Measurements from ENCODE around the gene MDH1.
"Not testable (repeated sequence)": the region's sequence is repeated elsewhere in the genome, so short reads cannot be mapped to it uniquely, and the experiment has no call there.

Gene MDH1

DNA sequence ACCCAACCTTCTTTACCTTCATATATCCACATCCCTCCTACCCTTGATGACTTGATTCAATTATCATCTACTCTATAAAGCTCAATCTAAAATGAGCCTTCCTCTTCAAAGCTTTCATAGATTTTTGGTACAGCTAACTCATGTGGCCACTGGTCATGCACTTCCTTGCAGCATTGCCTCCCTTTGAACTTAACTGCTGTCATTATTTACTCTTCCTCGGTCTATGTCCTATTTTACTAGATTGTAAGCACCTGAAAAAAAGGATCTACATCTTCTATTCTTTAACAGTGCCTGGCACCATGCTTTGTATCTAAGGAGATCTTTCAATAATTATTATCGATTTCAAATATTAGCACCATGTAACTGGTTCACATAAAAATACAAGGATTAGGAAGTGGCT is 30.6 kb downstream of the MDH1 start:
- DNase-seq, result no peak
- in situ Hi-C loops (cut with HindIII; ENCODE audit: low pct_ligation_motif_present, low pct_unique_long_range_greater_than_20kb, low sequenced_read_pairs), result no loop called here

DNA sequence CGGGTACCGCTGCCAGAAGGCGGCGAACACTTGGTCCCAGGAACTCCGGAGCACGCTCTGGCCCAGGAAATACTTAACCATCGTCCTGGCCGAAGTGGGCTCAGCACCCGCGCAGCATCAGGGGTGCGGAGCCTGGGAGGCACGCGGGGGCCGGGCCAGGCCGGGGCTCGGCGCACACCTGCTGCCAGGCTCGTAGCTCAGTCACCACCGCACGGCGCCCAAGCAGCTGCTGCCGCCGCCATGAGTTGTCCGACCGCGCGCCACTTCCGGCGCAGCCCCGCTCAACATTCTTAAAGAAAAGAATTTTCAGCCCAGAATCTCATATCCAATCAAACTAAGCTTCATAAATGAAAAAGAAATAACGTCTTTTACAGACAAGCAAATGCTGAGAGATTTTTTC is 34.0 kb downstream of the MDH1 start:
- in situ Hi-C loops (cut with HindIII; ENCODE audit: low pct_ligation_motif_present, low pct_unique_long_range_greater_than_20kb, low sequenced_read_pairs), result no loop called here
- no peak for DNase-seq

- in situ Hi-C loops (cut with HindIII; ENCODE audit: low pct_ligation_motif_present, low pct_unique_long_range_greater_than_20kb, low sequenced_read_pairs); DNase-seq: not testable (repeated sequence)
Measured at GRCh38 chr2:63623763-63624162, 35.0 kb downstream of the MDH1 start.

- no peak for DNase-seq
- in situ Hi-C loops (cut with HindIII; ENCODE audit: low pct_ligation_motif_present, low pct_unique_long_range_greater_than_20kb, low sequenced_read_pairs), result no loop called here
Measured at GRCh38 chr2:63627866-63628265, 39.1 kb downstream of the MDH1 start.

DNA sequence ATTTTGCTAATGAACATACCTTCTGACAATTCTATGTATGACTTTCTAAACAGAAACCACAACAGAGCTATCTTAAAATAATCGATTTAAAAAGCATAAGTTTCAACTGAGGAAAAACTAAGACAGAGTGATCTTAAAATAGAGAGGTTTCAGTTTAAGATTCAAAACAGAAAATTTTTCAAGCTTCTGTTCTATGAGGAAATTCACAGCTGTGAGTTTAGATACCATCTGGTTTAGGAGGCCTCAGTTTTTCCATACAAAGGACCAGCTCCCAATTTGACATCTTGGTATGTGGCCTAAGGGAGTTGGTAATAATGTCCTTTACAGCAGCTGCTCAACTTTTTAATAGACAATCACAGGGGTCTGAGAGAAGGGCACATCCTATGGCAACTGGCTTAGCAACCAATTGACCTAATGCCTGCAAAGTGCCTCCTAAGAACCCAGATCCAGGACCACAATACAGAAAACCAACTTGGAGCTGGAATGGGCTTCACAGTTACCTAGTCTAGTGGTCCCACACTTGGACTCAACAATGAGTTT is 39.7 kb downstream of the MDH1 start:
- no peak for DNase-seq
- in situ Hi-C loops (cut with HindIII; ENCODE audit: low pct_ligation_motif_present, low pct_unique_long_range_greater_than_20kb, low sequenced_read_pairs), result no loop called here

- in situ Hi-C loops (cut with HindIII; ENCODE audit: low pct_ligation_motif_present, low pct_unique_long_range_greater_than_20kb, low sequenced_read_pairs), result no loop called here
- DNase-seq, result no peak
Measured at GRCh38 chr2:63631501-63631900, 42.7 kb downstream of the MDH1 start.

GRCh38 chr2:63632382-63632781 is 43.6 kb downstream of the MDH1 start:
- in situ Hi-C loops (cut with HindIII; ENCODE audit: low pct_ligation_motif_present, low pct_unique_long_range_greater_than_20kb, low sequenced_read_pairs), result no loop called here
- no peak for DNase-seq

GRCh38 chr2:63639344-63639743 is 50.6 kb downstream of the MDH1 start:
- in situ Hi-C loops (cut with HindIII; ENCODE audit: low pct_ligation_motif_present, low pct_unique_long_range_greater_than_20kb, low sequenced_read_pairs), result no loop called here
- DNase-seq, result no peak

DNA sequence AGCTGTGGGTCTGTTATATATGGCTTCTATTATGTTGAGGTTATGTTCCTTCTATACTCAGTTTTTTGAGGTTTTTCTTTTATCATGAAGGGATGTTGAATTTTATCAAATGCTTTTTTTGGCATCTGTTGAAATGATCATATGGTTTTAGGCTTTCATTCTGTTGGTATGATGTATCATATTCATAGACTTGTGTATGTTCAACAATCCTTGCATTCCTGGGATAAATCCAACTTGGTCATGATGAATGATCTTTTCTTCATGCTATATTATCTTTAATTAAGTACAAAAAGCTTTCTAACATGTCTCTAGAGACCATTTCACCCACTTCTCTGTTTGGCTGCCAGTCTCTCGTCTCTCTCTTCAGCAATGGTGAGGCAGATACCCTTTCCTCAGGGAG is 54.2 kb downstream of the MDH1 start:
- DNase-seq, result no peak
- in situ Hi-C loops (cut with HindIII; ENCODE audit: low pct_ligation_motif_present, low pct_unique_long_range_greater_than_20kb, low sequenced_read_pairs), result no loop called here

- no peak for DNase-seq
- in situ Hi-C loops (cut with HindIII; ENCODE audit: low pct_ligation_motif_present, low pct_unique_long_range_greater_than_20kb, low sequenced_read_pairs), result no loop called here
Measured at GRCh38 chr2:63643486-63643885, 54.7 kb downstream of the MDH1 start.

DNA sequence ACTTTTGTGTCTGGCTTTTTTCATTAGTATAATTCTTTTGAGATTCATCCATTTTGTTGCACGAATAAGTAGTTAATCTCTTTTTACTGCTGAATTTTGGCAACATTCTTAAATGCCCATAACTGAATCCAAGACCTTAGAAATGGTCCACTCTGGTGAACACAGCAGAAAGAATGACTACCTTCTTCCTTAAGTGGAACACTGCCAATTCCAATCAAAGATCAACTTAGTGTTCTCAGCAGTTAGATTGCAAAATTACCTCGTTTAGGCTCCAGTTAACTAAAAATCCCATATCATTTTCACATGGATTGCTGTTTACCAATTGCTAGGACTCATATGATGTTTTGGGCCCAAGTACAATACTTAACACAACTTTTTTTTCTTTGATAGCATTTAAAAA is 59.9 kb downstream of the MDH1 start:
- in situ Hi-C loops (cut with HindIII; ENCODE audit: low pct_ligation_motif_present, low pct_unique_long_range_greater_than_20kb, low sequenced_read_pairs), result no loop called here

GRCh38 chr2:63649829-63650228 is 61.1 kb downstream of the MDH1 start:
- in situ Hi-C loops (cut with HindIII; ENCODE audit: low pct_ligation_motif_present, low pct_unique_long_range_greater_than_20kb, low sequenced_read_pairs), result no loop called here
- DNase-seq, result no peak

More for the DNA sequence above, 59.9 kb downstream of the MDH1 start:
- DNase-seq, result no peak

GRCh38 chr2:63650756-63651155 is 62.0 kb downstream of the MDH1 start:
- no peak for DNase-seq
- in situ Hi-C loops (cut with HindIII; ENCODE audit: low pct_ligation_motif_present, low pct_unique_long_range_greater_than_20kb, low sequenced_read_pairs), result no loop called here

- in situ Hi-C loops (cut with HindIII; ENCODE audit: low pct_ligation_motif_present, low pct_unique_long_range_greater_than_20kb, low sequenced_read_pairs), result no loop called here
- no peak for DNase-seq
Measured at GRCh38 chr2:63651356-63651755, 62.6 kb downstream of the MDH1 start.

GRCh38 chr2:63651861-63652651 is 63.3 kb downstream of the MDH1 start:
- DNase-seq, result no peak
- in situ Hi-C loops (cut with HindIII; ENCODE audit: low pct_ligation_motif_present, low pct_unique_long_range_greater_than_20kb, low sequenced_read_pairs), result no loop called here

DNA sequence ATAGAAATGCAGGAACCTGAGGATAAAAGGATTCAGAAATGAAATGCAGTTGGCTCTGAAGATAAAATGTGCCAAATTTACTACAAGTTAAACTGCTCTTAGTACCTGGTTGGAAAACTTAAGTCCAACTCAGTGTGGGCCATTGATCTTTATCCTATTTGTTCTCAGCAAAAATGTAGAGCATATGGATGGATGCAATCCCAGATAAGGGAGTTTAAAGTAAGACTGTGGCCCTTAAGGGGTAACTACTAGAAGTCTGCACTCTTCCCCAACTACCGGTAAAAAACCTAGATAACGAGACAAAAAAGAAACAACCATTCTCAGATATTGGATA is 63.9 kb downstream of the MDH1 start:
- in situ Hi-C loops (cut with HindIII; ENCODE audit: low pct_ligation_motif_present, low pct_unique_long_range_greater_than_20kb, low sequenced_read_pairs), result no loop called here
- DNase-seq, result no peak

DNA sequence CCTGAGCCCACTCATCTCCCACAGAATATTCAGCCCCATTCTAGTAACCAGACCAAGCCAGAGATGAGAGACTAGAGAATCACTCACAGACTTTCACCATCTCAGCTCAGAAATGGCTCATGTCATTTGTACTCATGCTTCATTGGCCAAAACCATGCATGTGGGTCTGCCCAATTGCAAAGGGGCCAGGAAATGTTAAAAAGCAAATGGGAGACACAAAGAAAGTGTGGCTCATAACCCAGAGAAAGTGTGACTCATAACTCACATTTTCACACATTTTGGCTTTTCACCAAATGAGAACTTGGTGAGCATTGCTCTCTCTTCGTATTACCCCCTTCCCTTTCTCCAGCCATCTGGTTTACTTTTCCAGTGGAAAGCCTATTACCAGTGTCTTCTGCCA is 66.2 kb downstream of the MDH1 start:
- no peak for DNase-seq
- in situ Hi-C loops (cut with HindIII; ENCODE audit: low pct_ligation_motif_present, low pct_unique_long_range_greater_than_20kb, low sequenced_read_pairs), result no loop called here

All from ACHN (cell line).